Erythroblast (primary cell): ENCODE results near the gene METTL24.

Experiments used
- GATA1 ChIP-seq: IDR thresholded peaks from 2 replicates; pipeline ENCODE4 v1.6.1; 2011; ENCODE audit warnings: low read depth, mild to moderate bottlenecking, control low read depth, low read length, moderate library complexity
- POLR2A ChIP-seq: IDR thresholded peaks from 2 replicates; pipeline ENCODE4 v1.6.1; 2011; ENCODE audit warnings: mild to moderate bottlenecking, low read length

DNA sequence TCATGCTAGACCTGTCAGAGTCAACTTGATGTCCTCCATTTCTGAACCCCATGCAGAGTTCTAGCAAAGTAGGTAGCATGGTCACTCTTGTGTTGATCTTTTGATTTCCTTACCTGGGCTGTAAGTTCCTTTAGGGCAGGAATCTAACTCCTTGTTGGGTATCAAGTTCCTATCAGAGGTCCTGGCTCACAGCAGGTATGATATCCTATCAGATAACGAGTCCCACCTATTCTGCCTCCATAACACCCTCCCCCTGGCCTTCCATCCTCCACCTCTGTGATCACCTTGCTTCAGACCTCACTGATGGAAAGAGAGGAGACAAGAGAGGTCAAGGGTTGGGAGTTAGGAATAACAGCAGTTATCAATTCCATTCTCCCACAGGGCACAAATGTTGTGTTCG lies 101.8 kb downstream of the METTL24 start:
- TF ChIP-seq POLR2A (no peak), GATA1 (no peak)
